NCI-H524 (cell line): ENCODE measurements around the gene FUNDC2.
"Not testable (repeated sequence)": the region's sequence is repeated elsewhere in the genome, so short reads cannot be mapped to it uniquely, and the experiment has no call there.

Source experiments
- DNase-seq, 2 experiments: peaks; one replicate each; lab custom pipeline; 2025; lab: John Stamatoyannopoulos, UW

Gene FUNDC2, protein sequence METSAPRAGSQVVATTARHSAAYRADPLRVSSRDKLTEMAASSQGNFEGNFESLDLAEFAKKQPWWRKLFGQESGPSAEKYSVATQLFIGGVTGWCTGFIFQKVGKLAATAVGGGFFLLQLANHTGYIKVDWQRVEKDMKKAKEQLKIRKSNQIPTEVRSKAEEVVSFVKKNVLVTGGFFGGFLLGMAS

DNA sequence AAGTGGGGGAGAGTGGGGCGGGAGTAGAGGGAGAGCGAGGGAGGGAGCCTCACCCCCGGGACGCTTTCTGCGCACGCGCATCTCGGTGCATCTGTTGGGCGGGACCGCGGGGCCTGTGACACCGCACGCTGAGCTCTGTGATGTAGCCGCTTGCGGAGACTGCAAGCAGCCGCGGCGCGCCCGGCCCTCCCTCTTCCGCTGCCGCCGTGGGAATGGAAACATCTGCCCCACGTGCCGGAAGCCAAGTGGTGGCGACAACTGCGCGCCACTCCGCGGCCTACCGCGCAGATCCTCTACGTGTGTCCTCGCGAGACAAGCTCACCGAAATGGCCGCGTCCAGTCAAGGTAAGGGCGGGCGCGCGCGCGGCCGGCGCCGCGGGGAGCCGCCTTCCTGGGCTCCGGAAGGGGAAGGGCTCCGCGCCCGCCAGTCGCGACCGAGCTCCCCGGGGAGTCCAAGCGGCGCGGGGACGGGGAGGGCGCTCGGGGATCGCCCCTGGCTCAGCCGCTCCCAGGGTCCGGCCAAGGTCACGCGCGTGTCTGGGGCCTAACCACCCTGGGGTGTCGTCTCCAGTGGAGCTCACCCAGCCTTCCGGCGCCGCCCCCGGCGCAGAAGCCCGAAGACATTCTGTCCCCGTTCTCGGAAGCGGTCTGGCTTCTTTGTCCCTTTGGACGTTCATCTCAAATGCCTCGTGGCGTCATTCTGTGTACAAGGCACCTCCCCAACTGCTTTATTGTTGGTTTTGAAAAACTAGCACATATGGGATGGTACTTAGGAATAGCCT lies at the start of gene FUNDC2:
FUNDC2 (plus strand) TSS at position 118 of the 782 bp plus-strand sequence; CDS start at position 213, 95 bp downstream.
- peak; percentile 94 to 97 for DNase-seq

DNA sequence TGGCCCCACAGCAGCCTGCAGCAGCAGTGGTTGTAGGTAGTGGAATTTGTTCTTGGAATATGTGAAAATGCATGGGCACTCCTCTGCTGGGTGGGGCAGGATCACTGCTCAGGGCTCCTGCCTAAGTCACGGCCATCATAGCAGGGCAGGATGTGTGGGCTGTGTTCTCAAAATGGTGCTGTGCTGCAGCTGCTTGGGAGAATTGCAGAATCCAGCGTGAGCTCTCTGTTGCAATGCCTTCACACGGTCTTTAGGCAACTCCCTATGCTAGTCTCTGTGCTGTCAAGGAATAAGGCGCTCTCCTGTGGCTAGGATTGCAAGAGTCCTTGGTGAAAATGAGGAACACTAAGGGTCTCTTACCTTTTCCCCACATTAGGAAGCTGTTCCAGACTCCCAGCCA lies 47.0 kb upstream of the FUNDC2 start:
- DNase-seq, result no peak

- DNase-seq, result peak; percentile 40 to 82
These were observed 46.1 kb upstream of the FUNDC2 start for GRCh38 chrX:154980330-154981115.

DNA sequence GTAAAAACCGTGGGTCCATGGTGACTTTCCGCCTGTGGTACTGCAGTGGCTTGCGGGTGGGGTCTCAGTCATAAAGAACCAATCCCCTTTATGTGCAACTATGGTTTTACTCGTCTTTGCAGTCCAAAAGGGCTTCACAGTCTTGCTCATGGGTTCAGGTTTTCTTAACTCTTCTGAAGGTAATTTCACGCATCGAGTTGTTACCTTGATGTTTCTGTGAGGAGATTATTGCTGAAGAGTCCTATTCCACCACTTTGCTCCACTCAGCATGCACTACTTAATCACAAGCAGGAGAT lies 45.6 kb upstream of the FUNDC2 start:
- no peak for DNase-seq

DNA sequence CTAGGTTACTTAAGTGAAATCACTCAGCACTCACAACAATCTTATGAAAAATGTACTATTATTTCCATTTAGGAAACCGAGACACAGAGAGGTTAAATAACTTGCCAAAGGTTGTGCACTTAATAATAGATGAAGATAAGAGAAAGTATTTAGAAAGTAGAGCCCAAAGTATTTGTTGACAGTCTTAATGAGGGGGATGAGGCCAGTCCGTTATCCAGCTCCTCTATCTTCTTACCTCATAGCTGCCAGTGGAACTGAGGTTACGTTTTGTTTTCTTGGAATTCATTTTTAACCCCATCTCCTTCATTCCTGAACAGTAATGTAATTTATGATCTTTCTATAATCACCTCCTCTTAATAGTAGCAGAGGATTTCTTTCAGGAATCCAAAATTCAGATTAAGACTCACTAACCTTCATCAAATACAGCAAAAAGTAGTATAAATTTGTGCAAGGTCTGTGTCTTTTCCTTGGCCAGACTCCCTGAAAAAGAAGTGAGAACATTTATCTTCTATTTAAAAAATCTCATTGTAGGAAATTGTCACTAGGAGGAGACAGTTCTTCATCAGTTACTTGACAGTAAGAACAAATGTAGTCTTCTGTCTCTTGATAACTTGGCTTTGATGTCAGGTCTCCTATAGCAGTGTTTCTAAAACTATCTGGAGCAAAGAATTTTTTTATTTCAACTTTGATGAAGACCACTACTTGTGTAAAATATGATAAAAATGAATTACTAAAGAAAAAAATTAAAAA lies 39.6 kb upstream of the FUNDC2 start:
- DNase-seq, result peak in 1 of 2 experiments; percentile 16

- DNase-seq, result no peak
These were observed 38.7 kb upstream of the FUNDC2 start for GRCh38 chrX:154987940-154988339.

DNA sequence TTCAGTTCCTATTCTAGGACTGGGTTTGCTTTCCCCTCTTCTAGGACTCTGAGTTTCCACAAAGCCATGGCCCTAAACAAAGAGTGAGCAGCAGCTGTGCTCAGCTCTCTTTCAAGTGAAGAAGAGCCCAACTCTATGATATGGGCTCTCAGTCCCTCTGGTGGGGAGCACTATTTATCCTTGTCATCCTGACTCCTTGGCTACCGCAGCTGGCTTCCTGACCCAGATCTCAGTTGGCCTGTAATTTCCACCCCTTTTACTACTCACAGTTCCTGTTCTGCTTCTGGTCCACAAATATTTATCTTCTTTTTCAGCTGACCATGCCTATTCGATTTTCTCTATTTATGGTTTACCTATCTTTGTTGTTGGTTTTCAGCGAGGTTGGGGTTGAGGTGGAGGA lies 37.9 kb upstream of the FUNDC2 start:
- DNase-seq, result no peak

GRCh38 chrX:154990496-154990895 lies 36.1 kb upstream of the FUNDC2 start:
- DNase-seq, result no peak

GRCh38 chrX:154991039-154991438 lies 35.6 kb upstream of the FUNDC2 start:
- no peak for DNase-seq

DNA sequence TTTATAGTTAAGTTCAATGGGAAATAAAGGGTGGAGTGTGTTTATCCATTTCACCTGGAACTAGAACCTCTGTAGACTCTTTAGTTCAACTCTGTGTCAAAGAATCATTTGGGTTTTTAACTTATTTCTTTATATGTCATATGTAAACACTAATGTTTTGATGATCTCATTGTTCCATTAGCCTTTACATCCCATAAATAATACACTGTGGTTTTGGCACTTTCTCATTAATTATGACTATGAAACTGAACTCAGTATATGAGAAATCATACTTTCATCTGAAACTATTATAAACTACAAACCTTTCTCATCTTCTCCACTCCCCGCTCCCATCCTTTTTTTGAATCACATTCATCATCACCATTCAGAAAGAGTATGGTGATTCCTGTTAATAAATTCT lies 35.2 kb upstream of the FUNDC2 start:
- no peak for DNase-seq

GRCh38 chrX:154998204-154998880 lies 28.3 kb upstream of the FUNDC2 start:
- DNase-seq, result no peak

GRCh38 chrX:155000841-155001240 lies 25.8 kb upstream of the FUNDC2 start:
- DNase-seq, result no peak

DNA sequence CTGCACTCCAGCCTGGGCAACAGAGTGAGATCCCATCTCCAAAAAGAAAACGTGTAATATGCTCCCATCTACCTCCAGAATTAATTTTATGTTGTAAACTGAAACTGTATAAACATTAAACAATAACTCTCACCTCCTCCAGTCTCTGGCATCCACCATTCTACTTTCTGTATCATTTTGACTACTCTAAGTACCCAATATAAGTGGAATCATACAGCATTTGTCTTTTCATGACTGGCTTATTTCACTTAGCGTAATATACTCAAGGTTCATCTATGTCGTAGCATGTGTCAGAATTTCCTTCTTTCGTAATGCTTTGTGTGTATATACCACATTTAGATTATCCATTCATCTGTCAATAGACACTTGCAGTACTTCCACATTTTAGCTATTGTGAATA lies 24.8 kb upstream of the FUNDC2 start:
- no peak for DNase-seq

DNA sequence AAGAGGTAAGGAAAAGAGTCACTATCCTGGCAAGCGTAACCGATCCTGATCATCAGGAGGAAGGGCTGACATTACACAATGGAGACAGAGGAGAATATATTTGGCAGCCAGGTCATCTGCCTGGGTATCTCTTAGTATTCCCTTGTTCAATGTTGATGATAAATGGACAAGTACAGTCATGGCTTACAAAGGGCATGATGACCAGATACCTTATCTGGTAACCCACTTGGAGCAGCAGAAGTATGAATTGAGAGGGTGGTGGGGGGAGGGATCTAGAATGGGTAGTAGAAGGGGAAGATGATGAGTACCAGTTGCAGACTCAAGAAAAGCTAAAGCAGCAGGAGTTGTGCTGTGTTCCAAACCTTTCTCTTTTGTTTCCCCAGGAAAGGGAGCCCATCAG lies 21.5 kb upstream of the FUNDC2 start:
- DNase-seq, result no peak

DNA sequence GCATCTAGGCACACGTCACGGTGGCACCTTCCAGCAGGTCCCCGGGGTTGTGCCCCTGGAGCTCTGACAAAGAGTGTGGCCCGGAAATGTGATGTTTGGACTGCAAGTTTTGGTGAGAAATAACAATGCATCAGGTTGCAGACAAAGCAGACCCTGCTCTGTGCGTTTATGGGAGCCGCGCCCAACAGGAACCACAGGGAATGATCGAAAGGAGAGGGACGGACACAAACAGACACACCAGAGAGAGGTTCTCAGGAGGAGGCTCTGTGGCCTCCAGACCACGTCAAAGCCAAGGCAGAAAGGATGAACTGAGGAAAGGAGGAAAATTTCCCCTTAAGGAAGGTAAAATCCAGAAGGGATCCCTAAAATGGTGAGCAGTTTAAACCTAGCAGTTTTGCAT lies 20.3 kb upstream of the FUNDC2 start:
- not testable (repeated sequence) for DNase-seq

- DNase-seq, result not testable (repeated sequence)
These were observed 19.6 kb upstream of the FUNDC2 start for GRCh38 chrX:155006913-155007671.

DNA sequence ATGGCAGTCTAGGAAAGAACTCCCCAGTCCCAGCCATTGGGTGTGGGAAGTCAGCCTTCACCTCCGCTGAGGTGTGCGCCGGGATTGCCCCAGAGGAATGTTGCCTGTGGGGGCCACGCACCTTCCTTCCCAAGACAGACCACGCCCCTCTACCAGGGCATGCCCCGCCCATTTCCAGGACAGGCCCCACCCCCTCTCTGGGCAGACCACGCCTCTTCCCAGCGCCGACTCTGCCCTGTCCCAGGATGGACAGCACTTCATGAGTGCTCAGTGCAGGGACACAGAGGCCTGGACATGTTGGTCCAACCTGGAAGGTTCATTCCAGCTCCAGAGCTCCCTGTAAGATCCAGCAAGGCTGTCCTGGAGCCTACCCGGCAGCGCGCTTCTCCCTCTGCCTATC lies 18.1 kb upstream of the FUNDC2 start:
- DNase-seq, result not testable (repeated sequence)

DNA sequence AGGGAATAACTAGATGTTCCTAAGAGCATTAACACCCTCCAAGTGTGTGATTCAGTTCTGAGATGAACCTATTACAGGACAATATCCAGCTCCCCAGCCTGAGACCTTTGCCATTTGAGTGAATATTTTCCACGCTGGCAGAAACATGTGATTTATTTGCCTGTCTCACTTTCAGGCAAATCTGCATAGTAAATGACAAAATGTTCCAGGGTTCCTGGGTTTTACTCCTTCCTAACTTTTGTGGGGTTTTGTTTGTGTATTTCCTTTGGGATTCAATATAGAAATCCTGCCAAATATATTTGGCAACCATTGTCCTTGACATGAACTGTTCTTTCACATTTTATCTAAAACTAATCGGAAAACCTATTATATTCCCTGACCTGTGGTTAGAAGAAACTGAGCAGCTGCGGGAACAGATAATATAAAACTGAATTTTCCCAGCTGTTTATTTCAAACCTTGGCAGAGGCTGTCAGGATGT lies 16.6 kb upstream of the FUNDC2 start:
- DNase-seq, result no peak

DNA sequence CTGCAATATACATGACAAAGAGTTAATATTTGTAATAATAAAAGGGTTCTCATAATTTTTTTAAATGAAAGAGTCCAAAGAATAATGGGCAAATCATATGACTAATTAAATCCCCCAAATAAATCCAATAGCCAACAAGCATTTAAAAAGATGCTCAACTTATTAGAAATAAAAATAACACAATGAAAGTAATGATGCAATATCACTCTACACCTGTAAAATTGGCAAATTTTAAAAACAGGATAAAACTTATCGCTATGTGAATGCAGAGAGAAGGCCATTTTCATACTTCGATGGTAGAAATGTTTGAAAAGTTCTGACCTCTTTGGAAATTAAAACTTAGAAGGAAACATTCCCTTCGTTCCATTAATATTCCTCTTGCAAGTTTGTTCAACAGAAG lies 6.1 kb upstream of the FUNDC2 start:
- no peak for DNase-seq

DNA sequence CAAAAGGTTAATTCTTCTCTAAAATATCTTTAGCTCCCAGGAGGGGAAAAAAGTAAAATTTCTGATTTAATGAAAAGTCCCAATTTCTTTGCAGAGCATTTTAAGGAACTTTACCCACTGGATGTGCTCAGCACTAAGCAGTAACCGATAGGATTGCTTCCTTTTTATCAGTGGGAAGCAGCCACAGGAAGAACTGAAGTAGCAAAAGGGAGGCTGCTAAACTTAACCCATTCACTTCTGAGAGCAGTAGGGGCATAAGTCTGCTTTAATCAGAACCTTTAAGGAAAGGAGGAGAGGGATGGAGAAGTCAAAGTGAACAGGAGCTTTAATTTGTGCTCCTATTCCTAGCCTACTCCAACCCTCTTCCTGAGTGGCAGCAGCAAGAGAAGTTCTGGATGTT lies 4.1 kb upstream of the FUNDC2 start, which contains the start of gene F8:
F8 (minus strand) TSS at position 139 of the 400 bp plus-strand sequence. CDS start 171 bp downstream, outside the sequence.
- no peak for DNase-seq
